Sigmoid colon (tissue), 4 donors: ENCODE measurements around the gene SYNDIG1.

Experiments used
- EP300 ChIP-seq, 4 donors: sonication (generic); formaldehyde crosslinking; IDR thresholded peaks; one replicate each; pipeline ENCODE4 v1.6.1; 2017; ENCODE audit warnings: antibody characterized with exemption in 4 of 4
- POLR2A ChIP-seq, 2 donors: fragments of 450-650 bp; IDR thresholded peaks; one replicate each; pipeline ENCODE4 v1.6.1; 2016; ENCODE audit warnings: antibody characterized with exemption in 2 of 2, mild to moderate bottlenecking in 2 of 2, moderate library complexity in 2 of 2
- POLR2AphosphoS5 ChIP-seq, 4 donors: sonication (generic); formaldehyde crosslinking; IDR thresholded peaks; one replicate each; pipeline ENCODE4 v1.6.1; 2017; ENCODE audit warnings: antibody characterized with exemption in 4 of 4

DNA sequence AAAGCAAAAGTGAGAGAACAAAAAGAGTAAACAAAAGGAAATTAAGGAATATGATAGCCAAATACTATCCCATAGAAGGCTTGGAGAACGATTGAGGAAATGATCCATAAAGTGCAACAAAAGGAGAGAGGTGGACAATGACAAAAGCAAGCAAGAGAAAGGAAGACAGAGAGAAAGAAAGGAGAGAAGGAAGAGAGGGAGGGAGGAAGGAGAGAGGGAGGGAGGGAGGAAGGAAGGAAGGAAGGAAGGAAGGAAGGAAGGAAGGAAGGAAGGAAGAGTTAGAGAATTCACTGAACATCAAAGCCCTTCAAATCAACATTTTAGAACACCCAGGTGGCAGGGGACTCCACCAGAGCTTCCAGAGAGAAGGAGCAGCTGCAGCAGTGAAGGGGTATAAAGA lies 185.0 kb downstream of the SYNDIG1 start:
- TF ChIP-seq POLR2AphosphoS5 (IDR thresholded peaks at IDR 0.05), result no peak
- no peak for TF ChIP-seq POLR2A (IDR thresholded peaks at IDR 0.05)
- no peak for TF ChIP-seq EP300 (IDR thresholded peaks at IDR 0.05)
